CD4-positive, alpha-beta T cell treated with Interleukin-17A for 4 hours (primary cell): ENCODE measurements around the gene AGPAT4.
"Not testable (repeated sequence)": the region's sequence is repeated elsewhere in the genome, so short reads cannot be mapped to it uniquely, and the experiment has no call there.

Source experiments
- DNase-seq: peaks from one replicate; pipeline ENCODE4 v3.0.0-alpha.2; 2020; ENCODE audit warnings: mixed read lengths

The AGPAT4 gene, protein sequence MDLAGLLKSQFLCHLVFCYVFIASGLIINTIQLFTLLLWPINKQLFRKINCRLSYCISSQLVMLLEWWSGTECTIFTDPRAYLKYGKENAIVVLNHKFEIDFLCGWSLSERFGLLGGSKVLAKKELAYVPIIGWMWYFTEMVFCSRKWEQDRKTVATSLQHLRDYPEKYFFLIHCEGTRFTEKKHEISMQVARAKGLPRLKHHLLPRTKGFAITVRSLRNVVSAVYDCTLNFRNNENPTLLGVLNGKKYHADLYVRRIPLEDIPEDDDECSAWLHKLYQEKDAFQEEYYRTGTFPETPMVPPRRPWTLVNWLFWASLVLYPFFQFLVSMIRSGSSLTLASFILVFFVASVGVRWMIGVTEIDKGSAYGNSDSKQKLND

DNA sequence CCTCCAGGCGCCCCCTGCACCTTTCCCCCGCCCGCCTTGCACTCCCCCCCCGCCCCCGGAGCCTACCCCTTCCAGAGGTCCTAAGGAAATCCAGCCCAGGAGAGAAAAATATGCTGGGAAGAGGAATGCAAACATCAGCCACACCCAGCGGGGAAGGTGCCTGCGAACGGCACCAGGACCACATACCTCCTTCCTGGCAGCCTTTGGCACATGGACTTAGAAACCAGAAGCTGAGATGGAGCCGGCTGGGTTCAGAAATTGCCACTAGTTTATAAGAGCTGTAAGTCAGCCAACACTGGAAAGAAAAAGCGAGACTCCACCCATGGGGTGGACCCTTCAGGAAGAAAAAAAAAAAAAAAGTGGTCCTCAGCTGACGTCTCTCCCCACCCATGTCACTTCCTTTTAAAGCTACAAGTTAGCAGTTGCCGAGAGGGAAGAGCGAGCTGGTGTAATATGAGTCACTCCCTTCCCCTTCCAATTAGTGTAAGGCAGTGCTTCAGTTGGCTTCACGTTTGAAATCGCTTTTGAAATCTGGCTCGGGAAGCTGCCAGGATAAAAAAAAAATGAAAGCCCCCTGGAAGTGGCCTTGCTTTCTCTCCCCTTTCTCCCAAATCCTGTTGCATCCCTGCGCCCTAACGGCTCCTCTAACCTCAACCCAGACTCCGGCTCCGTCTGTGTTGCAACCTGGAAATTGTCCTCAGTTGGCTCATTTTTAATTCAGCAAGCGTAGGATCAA lies at the start of gene AGPAT4:
Gene AGPAT4 (minus strand): TSS at position 310 of the 736 bp plus-strand sequence. CDS start 41,848 bp downstream, outside the sequence.
- DNase-seq: peak; percentile 74

DNA sequence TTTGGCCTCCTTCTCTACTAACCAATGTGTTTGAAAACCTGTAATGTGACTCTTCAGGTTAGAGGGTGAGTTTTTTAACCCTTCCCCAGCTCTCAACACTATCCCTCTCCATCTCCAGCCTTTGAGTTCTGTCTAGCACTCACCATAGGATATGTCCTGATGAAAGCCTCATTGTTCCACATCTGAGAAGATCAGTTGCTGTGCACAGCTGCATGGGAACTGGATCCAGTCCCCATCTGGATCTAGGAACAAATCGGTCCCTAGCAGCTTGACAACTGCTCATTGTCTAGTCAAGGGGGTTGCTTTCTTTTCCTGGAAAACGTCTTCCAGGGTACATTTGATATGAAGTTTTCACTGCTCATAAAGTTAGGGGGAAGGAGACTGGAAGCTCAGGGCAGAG lies 45.4 kb upstream of the AGPAT4 start:
- no peak for DNase-seq

DNA sequence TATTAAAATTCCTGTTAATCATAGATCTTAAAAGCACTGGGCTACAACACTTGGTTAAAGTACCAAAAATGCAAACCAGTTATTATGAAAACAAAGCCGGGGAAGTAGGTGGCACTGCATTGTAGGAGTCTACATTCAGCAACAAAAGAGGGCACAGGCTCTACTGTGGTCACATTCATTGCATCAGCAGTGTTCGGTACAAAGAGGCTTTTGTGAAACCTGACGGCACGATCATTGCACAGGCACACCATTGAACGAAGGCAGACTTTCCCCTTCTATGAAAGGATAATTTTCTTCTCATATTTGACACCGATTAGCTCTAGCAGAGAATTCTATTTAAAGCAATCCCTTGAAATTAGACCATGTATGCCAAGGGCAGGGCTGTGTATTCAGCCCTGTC lies 44.6 kb upstream of the AGPAT4 start:
- no peak for DNase-seq

DNA sequence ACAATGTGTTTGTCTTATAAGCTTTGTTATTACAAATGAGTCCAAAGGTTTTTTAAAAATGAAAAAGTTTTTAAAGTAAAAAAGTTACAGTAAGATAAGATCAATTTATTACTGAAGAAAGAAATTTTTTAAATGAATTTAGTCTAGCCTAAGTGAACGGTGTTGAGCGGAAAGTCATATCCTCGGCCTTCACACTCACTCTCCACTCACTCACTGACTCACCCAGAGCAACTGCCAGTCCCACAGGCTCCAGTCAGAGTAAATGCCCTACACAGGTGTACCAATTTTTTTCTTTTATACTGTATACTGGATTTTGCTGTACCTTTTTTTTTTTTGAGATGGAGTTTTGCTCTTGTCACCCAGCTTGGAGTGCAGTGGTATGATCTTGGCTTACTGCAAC lies 42.7 kb upstream of the AGPAT4 start:
- DNase-seq: no peak

DNA sequence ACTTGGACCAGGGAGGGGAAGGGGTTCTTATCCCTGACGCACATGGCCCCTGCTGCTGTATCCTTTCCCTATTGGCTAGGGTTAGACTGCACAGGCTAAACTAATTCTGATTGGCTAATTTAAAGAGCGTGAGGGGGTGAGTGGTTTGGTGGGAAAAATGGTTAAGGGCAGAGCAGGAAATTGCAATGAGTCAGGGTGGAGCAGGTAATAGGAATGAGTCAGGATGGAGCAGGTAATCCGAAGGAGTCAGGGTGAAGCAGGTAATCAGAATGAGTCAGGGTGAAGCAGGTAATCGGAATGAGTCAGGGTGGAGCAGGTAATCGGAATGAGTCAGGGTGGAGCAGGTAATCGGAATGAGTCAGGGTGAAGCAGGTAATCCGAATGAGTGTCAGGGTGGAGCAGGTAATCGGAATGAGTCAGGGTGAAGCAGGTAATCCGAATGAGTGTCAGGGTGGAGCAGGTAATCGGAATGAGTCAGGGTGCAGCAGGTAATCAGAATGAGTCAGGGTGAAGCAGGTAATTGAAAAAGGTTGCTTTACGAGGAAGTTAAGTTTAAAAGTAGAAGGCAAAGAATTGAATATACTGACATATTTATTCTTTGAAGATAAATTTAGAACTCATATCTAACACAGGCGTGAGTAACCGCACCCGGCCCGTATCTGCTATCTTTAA lies 41.5 kb upstream of the AGPAT4 start:
- DNase-seq: not testable (repeated sequence)

DNA sequence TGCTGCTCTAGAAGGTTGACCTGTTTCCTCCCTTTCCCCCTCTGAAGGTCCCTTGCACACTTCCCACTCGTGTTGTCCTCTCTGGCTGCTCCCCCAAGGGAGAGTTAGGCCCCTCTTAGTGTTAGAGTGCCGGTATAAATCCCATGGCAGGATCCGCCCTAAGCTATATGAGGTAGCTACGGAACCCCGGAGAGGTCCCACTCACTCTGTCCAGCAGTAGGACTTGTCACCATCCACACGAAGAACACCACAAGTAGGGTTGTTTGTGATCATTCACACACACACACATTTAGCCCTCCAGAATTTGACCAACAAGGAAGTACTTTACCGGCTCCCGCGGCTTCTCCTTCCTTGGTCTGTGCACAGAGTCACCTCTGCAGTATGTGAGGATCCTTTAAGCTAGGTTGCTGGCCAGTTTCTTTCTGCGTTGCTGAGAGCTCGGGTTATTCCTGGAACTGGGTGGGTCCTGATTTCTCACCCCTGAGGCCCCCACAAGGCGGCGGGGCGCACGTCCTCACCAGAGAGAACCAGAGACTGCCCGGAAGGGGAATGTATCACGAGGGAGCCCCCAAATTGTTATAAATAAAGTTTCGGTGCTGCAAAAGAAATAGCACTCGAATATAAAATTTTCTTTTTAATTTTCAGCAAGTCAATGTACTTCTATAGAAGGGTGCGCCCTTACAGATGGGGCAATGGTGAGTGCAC lies 40.8 kb upstream of the AGPAT4 start:
- DNase-seq: not testable (repeated sequence)

DNA sequence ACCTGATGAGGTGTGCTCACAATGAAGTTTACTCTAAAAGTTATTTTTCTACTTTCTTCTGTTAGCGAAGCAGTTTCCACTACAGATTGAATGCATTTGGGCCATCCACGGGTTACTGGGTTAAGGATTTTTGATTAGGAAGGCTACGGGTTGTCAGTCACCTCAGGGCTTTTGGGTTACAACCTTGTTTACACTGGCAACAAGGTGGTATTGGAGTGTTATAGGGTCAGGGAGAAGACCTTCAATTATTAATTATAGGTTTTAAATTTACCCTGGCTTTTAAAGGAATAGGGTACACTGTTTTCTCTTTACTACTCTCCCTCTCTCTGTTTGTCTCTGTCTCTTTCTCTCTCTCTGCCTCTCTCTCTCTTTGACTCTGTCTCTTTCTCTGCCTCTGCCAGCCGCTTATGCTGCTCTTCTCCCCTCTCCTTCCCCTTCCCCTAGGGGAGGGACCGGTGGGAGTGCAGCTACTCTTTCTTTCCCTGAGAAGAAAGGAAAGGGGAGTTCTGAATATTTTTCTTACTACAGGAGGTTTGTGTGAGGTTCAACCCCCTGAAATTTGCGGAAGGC lies 40.2 kb upstream of the AGPAT4 start:
- DNase-seq: no peak

DNA sequence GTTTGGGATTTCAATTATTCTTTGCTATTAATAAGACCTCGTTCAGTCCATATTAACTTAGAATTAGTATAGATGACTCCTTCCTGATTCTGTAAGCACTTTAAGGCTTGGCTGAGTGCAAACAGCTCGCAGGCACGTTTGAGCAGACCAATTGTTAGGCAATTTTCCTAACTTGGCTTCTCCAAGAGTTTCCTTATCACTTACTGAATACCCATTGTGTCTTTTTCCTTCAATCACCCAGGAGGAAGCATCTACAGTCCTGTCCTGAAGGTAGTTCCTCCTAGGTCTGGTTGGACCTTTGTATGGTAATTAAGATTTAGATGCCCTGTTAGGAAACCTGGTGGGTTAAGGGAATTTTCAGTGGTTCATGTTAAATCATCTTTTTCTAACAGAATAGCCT lies 39.6 kb upstream of the AGPAT4 start:
- not testable (repeated sequence) for DNase-seq

DNA sequence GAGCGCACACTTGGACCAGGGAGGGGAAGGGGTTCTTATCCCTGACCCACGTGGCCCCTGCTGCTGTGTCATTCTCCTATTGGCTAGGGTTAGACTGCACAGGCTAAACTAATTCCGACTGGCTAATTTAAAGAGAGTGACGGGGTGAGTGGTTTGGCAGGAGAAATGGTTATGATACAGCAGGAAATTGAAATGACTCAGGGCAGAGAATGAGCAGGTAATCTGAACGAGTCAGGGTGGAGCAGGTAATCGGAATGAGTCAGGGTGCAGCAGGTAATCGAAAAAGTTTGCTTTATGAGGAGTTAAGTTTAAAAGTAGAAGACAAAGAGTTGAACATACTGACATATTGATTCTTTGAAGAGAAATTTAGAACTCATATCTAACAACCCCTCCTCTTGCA lies 35.9 kb upstream of the AGPAT4 start:
- not testable (repeated sequence) for DNase-seq

DNA sequence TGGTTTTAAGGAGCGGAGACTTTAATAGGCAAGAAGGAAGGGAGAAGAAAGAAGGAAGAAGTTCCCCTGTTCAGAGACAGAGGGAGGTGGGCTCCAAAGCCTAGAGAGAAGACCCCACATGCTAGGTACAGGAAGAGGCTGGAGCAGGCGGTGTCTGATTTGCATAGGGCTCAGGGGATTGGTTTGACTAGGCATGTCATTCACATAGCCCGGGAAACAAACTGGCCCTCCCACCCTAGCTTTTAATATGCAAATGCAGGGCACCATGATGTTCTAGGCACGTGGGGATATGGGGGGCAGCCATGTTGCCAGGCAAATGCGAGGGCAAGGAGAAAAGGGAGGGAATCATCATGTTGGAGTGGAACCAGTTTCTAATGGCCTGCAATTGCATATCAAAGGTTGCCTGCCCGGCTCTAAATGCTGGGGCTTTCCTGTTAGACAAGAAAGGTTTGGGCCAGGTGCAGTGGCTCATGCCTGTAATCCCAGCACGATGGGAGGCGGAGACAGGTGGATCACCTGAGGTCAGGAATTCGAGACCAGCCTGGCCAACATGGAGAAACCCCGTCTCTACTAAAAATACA lies 34.3 kb upstream of the AGPAT4 start:
- DNase-seq: no peak

DNA sequence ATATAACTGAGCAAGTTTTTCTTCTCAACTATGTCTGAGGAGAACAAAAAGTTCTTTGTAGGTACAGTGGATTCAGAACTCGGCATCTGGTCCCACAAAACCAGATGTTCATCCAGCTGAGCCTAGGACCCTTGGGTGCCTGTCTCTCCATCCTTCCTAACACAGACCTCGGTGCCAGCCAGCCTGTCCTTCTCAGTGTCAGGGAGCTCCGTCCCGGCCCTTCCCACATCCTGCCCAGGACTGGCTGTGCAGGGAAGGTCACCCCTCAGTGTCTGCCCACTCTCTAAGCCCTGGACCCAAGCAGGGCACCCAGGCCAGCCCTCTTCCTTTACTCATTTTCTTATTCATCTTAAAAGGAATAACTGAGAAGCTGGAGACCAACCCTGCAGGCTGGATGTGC lies 32.0 kb upstream of the AGPAT4 start:
- DNase-seq: no peak

DNA sequence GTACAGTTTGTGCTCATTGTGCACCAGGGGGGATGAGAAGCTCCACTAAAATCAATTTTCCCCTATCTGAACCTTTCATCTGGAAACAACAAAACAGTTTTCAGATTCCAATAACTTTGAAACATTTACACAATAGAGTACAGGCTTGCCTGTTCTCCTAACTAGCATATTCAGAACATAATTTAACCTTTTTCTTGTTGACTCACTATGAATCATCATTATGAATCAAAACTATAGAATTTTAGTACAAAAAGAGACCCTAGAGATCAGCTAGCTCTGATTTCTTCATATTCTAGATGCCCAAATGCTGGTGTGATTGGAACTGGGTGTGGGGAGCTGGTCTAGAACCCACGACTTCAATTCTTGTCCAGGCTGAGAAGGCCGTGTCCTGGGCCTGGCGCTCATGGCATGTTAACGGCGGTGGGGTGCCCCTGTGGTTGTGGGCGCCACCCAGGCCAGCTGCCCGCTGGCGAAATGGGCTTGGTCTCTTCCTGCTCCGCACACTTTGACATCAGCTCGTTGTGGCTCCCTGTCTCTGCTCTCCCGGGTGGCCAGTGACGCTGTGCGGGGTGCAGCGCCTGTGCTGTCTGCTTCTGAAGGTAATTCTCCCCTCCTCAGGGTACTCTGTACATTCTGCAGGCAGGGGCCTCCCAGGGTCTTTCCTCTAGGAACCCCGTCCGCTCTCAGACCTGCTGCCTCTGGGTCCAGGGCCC lies 29.9 kb upstream of the AGPAT4 start:
- no peak for DNase-seq

DNA sequence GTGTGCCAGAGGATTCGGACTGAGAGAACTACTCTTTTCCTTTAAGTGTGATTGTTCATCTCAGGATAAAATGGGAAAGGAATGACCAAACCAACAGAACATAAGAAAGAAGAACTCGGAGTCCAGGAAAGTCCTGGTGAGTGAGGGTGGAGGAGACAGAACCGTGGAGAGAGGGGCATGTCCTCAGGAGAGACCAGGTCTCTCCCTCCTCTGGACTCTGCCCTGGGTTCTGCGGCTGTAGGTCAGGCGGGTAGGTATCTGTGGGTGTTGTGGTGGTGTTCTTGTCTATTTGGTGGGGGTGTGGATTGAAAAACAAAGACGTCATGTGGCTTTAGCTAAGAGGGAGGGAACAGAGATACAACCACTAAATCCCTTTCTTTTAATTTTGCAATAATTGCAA lies 29.1 kb upstream of the AGPAT4 start:
- no peak for DNase-seq

DNA sequence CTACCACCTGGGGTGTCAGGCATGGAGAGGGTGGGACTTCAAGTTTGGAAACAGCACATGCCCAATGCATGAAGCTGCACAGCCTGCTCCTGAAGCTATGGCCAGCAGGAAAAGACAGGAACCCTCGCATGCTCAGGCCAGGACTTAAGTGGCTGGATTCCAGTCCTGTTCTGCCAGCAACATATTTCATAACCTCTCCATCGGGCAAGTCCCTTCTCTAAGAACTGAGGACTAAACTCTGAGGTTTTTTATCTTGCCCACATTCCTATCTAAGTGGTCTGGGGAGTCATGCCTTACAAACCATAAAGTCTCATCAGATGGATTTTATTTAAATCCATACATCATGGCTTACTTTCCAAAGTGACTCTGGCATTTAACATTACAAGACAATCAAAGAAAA lies 27.5 kb upstream of the AGPAT4 start:
- DNase-seq: no peak

DNA sequence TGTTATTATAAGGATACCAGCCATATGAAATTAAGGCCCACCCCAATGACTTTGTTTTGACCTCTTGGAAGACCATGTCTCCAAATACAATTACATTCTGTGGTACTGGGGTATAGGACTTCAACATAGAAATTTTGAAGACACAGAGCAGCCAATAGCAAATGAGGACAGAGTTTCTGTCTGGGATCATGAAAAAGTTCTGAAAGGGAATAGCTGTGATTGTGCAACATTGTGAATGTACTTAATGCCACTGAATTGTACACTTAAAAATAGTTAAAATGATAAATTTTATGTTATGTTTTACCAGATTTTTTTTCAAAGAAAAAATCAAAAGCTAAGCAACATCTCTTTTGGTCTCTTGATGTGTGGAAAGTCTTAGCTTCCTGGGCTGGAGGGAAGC lies 27.0 kb upstream of the AGPAT4 start:
- DNase-seq: no peak

DNA sequence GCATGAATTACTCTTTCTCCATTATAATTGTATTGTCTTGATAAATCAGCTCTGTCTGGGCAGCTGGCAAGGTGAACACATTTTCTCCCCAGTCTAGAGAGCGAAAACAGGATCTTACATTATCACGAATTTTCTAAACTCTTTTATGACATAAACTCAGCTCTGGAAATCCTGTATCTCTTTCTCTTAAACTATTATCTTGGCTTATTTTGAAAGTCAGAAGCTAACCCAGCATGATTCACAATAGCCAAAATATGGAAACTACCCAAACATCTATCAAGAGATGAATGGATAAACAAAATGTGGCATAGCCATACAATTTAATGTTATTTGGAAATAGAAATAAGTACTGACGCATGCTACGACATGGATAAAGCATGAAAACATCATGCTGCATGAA lies 25.9 kb upstream of the AGPAT4 start:
- no peak for DNase-seq

DNA sequence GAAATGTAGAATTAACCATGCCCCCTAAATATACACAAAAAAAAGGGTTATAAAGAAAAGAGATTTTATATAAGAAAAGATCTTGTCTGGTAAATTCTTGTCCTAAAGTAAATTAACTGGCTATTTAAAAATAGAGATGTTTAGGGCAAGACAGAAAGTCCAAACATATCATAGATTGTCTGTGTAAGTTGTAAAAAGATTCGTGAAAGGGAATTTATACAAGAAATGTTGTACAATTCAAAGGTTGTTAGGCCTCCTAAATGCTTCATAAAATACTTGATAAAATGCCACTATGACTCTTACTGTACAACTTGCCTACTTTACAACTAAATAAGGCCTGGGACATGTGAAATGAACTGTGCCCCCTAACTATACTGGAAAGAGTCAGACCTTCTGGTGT lies 21.9 kb upstream of the AGPAT4 start:
- no peak for DNase-seq

DNA sequence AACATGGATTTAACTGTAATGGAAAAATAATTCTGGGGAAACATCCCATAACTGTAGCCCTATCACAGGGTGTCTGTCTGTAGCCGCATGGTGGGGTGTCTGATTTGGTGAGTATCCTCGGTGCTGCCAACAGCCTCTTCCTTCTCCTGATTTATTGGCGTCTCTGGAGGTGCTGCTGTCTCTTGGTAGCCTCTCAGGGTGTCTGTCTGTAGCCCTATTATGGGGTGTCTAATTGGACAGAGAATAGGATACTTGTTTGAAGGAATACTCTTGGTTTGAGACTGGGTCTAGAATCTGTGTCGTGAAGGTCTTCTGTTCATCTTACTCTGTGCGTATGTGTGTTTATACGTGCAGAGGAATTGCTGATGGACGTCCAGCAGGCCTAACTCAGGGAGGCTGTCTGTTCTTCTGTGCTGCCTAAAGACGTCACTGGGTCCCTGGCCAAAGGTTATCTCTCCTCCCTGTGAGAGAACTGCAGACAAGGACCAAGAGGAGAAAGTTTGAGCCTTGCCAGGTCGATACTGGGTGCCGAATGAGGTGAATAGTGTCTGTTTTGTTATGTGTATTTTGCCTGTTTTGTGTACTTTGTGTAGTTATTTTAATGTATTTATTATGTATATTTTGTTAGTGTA lies 18.9 kb upstream of the AGPAT4 start:
- no peak for DNase-seq

DNA sequence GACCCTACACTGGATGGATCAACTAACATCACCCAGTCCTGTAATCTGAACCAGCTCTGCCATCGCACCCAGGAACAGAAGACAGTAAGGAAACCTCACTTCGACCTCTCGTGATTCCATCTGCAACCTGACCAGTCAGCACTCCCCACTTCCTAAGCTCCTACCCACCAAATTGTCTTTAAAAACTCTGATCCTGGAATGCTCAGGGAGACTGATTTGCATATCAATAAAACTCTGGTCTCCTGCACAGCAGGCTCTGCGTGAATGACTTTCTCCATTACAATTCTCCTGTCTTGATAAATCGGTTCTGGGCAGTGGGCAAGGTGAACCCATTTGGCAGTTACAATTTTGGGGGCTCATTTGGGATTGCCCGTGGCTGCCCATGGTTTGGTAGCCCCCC lies 18.3 kb upstream of the AGPAT4 start:
- no peak for DNase-seq

DNA sequence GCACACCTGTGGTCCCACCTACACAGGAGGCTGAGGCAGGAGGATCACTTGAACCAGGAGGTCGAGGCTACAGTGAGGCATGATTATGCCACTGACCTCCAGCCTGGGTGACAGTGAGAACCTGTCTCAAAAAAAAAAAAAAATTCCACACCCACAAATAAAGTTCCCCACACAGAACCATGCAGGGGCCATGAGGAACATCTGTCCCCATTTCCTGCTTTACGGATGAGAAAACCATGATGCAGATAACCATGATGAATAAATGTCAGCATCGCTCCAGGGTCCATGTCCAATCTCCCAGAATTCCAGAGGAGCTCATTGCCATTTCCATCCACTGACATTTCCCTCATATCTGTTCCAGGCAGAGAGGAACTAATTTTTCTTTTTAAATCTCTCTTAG lies 16.9 kb upstream of the AGPAT4 start:
- DNase-seq: no peak

DNA sequence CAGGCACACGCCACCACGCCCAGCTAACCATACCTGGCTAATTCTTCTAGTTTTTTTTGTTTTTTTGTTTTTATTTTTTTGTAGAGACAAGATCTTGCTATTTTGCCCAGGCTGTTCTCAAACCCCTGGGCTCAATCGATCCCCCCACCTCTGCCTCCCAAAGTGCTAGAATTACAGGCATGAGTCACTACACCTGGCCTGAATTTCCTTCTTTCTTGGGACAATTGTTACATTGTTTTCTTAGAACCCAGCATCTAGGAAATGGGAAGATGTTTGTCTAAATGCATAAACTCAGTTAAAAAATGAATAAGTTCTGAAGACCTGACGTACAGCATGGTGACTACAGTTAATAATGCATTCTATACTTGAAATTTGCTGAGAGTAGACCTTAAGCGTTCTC lies 10.8 kb upstream of the AGPAT4 start:
- DNase-seq: no peak
